Measurements from ENCODE around the gene THAP2. TPM values are rescaled to one million over a fixed set of nuclear protein-coding genes. Genes with fewer than 3 reads are reported as not detected.

Gene THAP2
- total and polyA plus RNA-seq, 7 donors, result 3.1 to 5.5 (median 4.2) TPM

DNA sequence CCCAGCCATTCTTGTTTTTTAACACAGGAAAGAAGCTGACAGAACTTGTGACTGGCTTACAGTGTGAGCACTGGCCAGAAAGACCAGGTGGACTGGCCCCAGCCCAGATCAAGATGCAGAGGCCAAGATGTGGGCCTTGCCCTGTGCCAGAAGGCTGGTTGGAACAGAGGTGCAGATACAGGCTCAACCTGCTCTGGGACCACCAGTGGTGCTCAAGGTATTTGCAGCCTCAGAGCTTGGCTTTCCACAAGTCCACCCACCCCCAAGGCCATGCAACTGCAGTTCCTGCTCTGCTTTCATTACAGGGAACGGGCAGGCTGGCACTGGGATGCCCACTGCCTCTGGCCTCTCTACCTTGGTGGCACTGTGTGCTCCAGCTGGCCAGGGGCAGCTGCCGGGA lies 23.8 kb upstream of the THAP2 start:
- Histone ChIP-seq H3K27ac (no peak overlapping the region), H3K9me3 (no peaks in the 10 kb centered on the region), H3K4me3 (no peak overlapping the region), H3K36me3 (peaks cover 5 to 94% (median 33%) of the 10 kb centered on the region in 4 donors), H3K27me3 (no peaks in the 10 kb centered on the region), H3K4me1 (no peaks in the 10 kb centered on the region)
- no peak for DNase-seq
- intact Hi-C loops (cut with DNase I), result no loop called here
- WGBS, 2 donors, result 95 to 96% methylated on average over 2 of the region's 2 CpGs
- no peak for TF ChIP-seq POLR2AphosphoS5 (IDR thresholded peaks at IDR 0.05)
- TF ChIP-seq CTCF (IDR thresholded peaks at IDR 0.05), result no peak
- TF ChIP-seq POLR2A (IDR thresholded peaks at IDR 0.05), result no peak
- no peak for TF ChIP-seq EP300 (IDR thresholded peaks at IDR 0.05)

GRCh38 chr12:71641390-71641789 lies 22.7 kb upstream of the THAP2 start:
- Histone ChIP-seq H3K4me3 (no peak overlapping the region), H3K27ac (no peak overlapping the region), H3K27me3 (no peaks in the 10 kb centered on the region), H3K36me3 (peaks cover 5 to 93% (median 28%) of the 10 kb centered on the region in 4 donors), H3K4me1 (no peaks in the 10 kb centered on the region), H3K9me3 (no peaks in the 10 kb centered on the region)
- 83 to 93% methylated on average over 2 of the region's 2 CpGs for WGBS, 2 donors
- TF ChIP-seq CTCF (IDR thresholded peaks at IDR 0.05) (no peak), POLR2A (IDR thresholded peaks at IDR 0.05) (no peak), POLR2AphosphoS5 (IDR thresholded peaks at IDR 0.05) (no peak), EP300 (IDR thresholded peaks at IDR 0.05) (no peak)
- DNase-seq, result no peak
- intact Hi-C loops (cut with DNase I), result no loop called here

DNA sequence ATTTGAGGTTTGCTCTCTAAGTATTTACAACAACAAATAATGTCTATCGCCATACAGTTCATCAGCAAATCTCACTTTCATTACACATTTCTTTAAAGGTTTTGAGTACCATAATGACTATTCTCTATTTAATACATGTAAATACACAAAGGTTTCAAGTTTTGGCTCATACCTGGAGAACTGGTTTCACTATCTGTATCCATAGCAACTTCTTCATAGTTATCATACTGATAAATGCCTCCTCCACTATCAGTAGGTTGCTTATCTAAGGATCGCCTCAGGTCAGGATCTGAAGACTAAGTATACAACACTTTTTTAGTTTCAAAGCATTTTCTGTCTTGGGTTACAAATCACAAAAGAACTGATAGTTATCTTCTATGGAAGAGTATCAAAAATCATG lies 21.8 kb upstream of the THAP2 start:
- DNase-seq, result no peak
- Histone ChIP-seq H3K9me3 (no peaks in the 10 kb centered on the region), H3K27ac (no peak overlapping the region), H3K4me1 (no peaks in the 10 kb centered on the region), H3K4me3 (no peak overlapping the region), H3K27me3 (no peaks in the 10 kb centered on the region), H3K36me3 (peaks cover 5 to 93% (median 29%) of the 10 kb centered on the region in 4 donors)
- WGBS, 2 donors, result 85 to 86% methylated on average over 2 of the region's 2 CpGs
- TF ChIP-seq POLR2AphosphoS5 (IDR thresholded peaks at IDR 0.05) (no peak), CTCF (IDR thresholded peaks at IDR 0.05) (no peak), EP300 (IDR thresholded peaks at IDR 0.05) (no peak), POLR2A (IDR thresholded peaks at IDR 0.05) (no peak)
- intact Hi-C loops (cut with DNase I), result no loop called here

DNA sequence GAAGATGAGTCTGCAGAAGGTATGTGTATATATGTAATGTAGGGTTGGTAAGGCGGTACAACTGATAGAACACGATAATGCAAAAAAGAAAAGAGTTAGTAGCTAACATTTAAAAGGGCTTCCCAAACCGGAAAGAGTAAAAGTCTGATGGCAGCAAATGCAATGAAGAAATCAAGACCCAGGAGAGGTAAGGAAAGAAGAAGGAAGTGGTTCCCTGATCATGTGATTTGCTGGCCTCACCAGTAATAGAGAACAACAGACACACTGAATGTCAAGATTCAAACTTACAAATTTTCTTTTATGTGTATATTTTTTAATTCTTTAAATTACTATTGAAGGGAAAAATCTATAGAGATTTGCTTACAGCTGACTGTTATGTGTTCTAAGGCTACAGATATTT lies 18.8 kb upstream of the THAP2 start:
- WGBS, 2 donors, result 73 to 89% methylated on average over 3 of the region's 3 CpGs
- H3K4me1 ChIP-seq, result peaks cover 0 to 4% (median 0%) of the 10 kb centered on the region in 4 donors
- H3K4me3 ChIP-seq, result no peak overlapping the region
- intact Hi-C loops (cut with DNase I), result no loop called here
- no peak overlapping the region for H3K27ac ChIP-seq
- H3K27me3 ChIP-seq, result no peaks in the 10 kb centered on the region
- no peaks in the 10 kb centered on the region for H3K9me3 ChIP-seq
- peaks cover 5 to 82% (median 27%) of the 10 kb centered on the region in 4 donors for H3K36me3 ChIP-seq
- DNase-seq, result no peak
- TF ChIP-seq EP300 (IDR thresholded peaks at IDR 0.05) (no peak), CTCF (IDR thresholded peaks at IDR 0.05) (no peak), POLR2A (IDR thresholded peaks at IDR 0.05) (no peak), POLR2AphosphoS5 (IDR thresholded peaks at IDR 0.05) (no peak)

DNA sequence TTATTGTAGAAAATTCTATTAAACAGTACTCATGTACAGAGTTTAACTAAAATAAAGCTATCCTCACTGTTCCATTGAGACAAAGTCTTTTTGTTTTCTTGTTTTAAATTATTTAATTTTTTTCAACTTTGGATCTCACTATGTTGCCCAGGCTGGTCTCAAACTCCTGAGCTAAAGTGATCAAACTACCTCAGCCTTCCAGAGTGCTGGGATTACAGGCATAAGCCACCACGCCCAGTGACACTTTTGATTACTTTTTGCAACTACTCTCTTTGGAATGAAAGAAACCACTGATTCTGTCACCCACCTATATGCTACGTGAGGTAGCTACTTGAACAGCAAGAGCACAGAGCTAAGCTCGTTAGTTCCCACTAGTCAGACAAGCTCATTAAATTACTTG lies 17.6 kb upstream of the THAP2 start:
- DNase-seq, result no peak
- Histone ChIP-seq H3K27ac (no peak overlapping the region), H3K4me3 (no peak overlapping the region), H3K27me3 (no peaks in the 10 kb centered on the region), H3K9me3 (no peaks in the 10 kb centered on the region), H3K4me1 (peaks cover 0 to 4% (median 2%) of the 10 kb centered on the region in 4 donors), H3K36me3 (peaks cover 5 to 70% (median 21%) of the 10 kb centered on the region in 4 donors)
- no peak for TF ChIP-seq EP300 (IDR thresholded peaks at IDR 0.05)
- TF ChIP-seq CTCF (IDR thresholded peaks at IDR 0.05), result no peak
- no peak for TF ChIP-seq POLR2A (IDR thresholded peaks at IDR 0.05)
- no peak for TF ChIP-seq POLR2AphosphoS5 (IDR thresholded peaks at IDR 0.05)
- 97 to 98% methylated on average over 3 of the region's 3 CpGs for WGBS, 2 donors
- intact Hi-C loops (cut with DNase I), result no loop called here
